HG02981 (cell line): Measurements from ENCODE around the gene EFHC2.
"Not testable (repeated sequence)": the region's sequence is repeated elsewhere in the genome, so short reads cannot be mapped to it uniquely, and the experiment has no call there.

Experiments
- ATAC-seq: cut with Tn5 transposase; IDR thresholded peaks from one replicate; pipeline ENCODE4 v1.9.1; 2021; ENCODE audit warnings: mild to moderate bottlenecking, moderate library complexity; ENCODE audit not compliant: unreplicated experiment

Gene EFHC2

GRCh38 chrX:44234541-44234940 is 108.9 kb downstream of the EFHC2 start:
- ATAC-seq, result no peak

GRCh38 chrX:44234116-44234515 is 109.4 kb downstream of the EFHC2 start:
- ATAC-seq, result no peak

- no peak for ATAC-seq
Measured at GRCh38 chrX:44232081-44232480, 111.4 kb downstream of the EFHC2 start.

- ATAC-seq, result peak; percentile 86
Measured at GRCh38 chrX:44228621-44229020, 114.9 kb downstream of the EFHC2 start.

- no peak for ATAC-seq
Measured at GRCh38 chrX:44227991-44228390, 115.5 kb downstream of the EFHC2 start.

- ATAC-seq, result no peak
Measured at GRCh38 chrX:44225667-44226066, 117.8 kb downstream of the EFHC2 start.

GRCh38 chrX:44224760-44225159 is 118.7 kb downstream of the EFHC2 start:
- ATAC-seq, result no peak

GRCh38 chrX:44223150-44223549 is 120.3 kb downstream of the EFHC2 start:
- ATAC-seq, result no peak

GRCh38 chrX:44218465-44218864 is 125.0 kb downstream of the EFHC2 start:
- no peak for ATAC-seq

GRCh38 chrX:44216171-44216570 is 127.3 kb downstream of the EFHC2 start:
- ATAC-seq, result no peak

GRCh38 chrX:44203791-44204190 is 139.7 kb downstream of the EFHC2 start:
- no peak for ATAC-seq

- no peak for ATAC-seq
Measured at GRCh38 chrX:44202596-44202995, 140.9 kb downstream of the EFHC2 start.

GRCh38 chrX:44189116-44189515 is 154.4 kb downstream of the EFHC2 start:
- ATAC-seq, result no peak

- ATAC-seq, result not testable (repeated sequence)
Measured at GRCh38 chrX:44187915-44188314, 155.6 kb downstream of the EFHC2 start.

- ATAC-seq, result no peak
Measured at GRCh38 chrX:44183329-44183728, 160.1 kb downstream of the EFHC2 start.

GRCh38 chrX:44178274-44179053 is 165.0 kb downstream of the EFHC2 start:
- ATAC-seq, result no peak

GRCh38 chrX:44175455-44175854 is 168.0 kb downstream of the EFHC2 start:
- no peak for ATAC-seq

- no peak for ATAC-seq
Measured at GRCh38 chrX:44174061-44174460, 169.4 kb downstream of the EFHC2 start.

- no peak for ATAC-seq
Measured at GRCh38 chrX:44173219-44173618, 170.3 kb downstream of the EFHC2 start.

GRCh38 chrX:44167116-44167515 is 176.4 kb downstream of the EFHC2 start:
- ATAC-seq, result no peak

GRCh38 chrX:44162964-44163475 is 180.5 kb downstream of the EFHC2 start:
- no peak for ATAC-seq

GRCh38 chrX:44157858-44158257 is 185.6 kb downstream of the EFHC2 start:
- ATAC-seq, result no peak

- no peak for ATAC-seq
Measured at GRCh38 chrX:44157283-44157682, 186.2 kb downstream of the EFHC2 start.
